Heart left ventricle (tissue), 16 donors: ENCODE data around the gene RUNX1. TPM values are rescaled to one million over a fixed set of nuclear protein-coding genes. Genes with fewer than 3 reads are reported as not detected.

Source experiments
- ATAC-seq, 4 donors: fragments of 200-7000 bp; cut with Tn5 transposase; one replicate each; pipeline ENCODE4 v1.9.1; 2020 to 2022; ENCODE audit warnings: moderate library complexity in 4 of 4, mild to moderate bottlenecking in 3 of 4, moderate number of reproducible peaks in 1 of 4
- DNase-seq, 5 donors: peaks; one replicate each; pipeline ENCODE4 v3.0.0-alpha.2; 2020
- H3K27ac ChIP-seq, 12 donors: fragments of 200-600 bp; sonication (generic) in 4 of 12; one replicate each; pipeline versions ENCODE4 v1.5.0 to v1.8.0; 2016 to 2022; ENCODE audit warnings: mild to moderate bottlenecking in 2 of 12
- H3K27me3 ChIP-seq, 9 donors: fragments of 200-600 bp; sonication (generic) in 2 of 9; one replicate each; pipeline versions ENCODE4 v1.5.1 to v1.8.0; 2016 to 2022; ENCODE audit warnings: mild to moderate bottlenecking in 3 of 9
- H3K36me3 ChIP-seq, 9 donors: fragments of 200-600 bp; sonication (generic) in 2 of 9; one replicate each; pipeline versions ENCODE4 v1.5.0 to v1.8.0; 2018 to 2022; ENCODE audit warnings: mild to moderate bottlenecking in 2 of 9
- H3K4me1 ChIP-seq, 12 donors: fragments of 200-600 bp; sonication (generic) in 4 of 12; one replicate each; pipeline versions ENCODE4 v1.5.0 to v1.8.0; 2016 to 2022; ENCODE audit warnings: mild to moderate bottlenecking in 3 of 12
- H3K4me3 ChIP-seq, 12 donors: fragments of 200-600 bp; sonication (generic) in 4 of 12; one replicate each; pipeline versions ENCODE4 v1.5.0 to v1.8.0; 2017 to 2022; ENCODE audit warnings: mild to moderate bottlenecking in 9 of 12, moderate library complexity in 4 of 12
- H3K9me3 ChIP-seq, 12 donors: fragments of 200-600 bp; sonication (generic) in 4 of 12; one replicate each; pipeline versions ENCODE4 v1.5.0 to v1.8.0; 2016 to 2022; ENCODE audit warnings: mild to moderate bottlenecking in 1 of 12
- CTCF ChIP-seq, 12 donors: fragments of 200-600 bp; sonication (generic) in 4 of 12; IDR thresholded peaks; one replicate each; pipeline versions ENCODE4 v1.5.0 to v1.8.0; 2018 to 2022; ENCODE audit warnings: antibody characterized with exemption in 12 of 12, mild to moderate bottlenecking in 5 of 12
- POLR2A ChIP-seq, 2 donors: fragments of 450-650 bp; IDR thresholded peaks; one replicate each; pipeline ENCODE4 v1.6.1; 2017; ENCODE audit warnings: antibody characterized with exemption in 2 of 2, mild to moderate bottlenecking in 2 of 2, moderate library complexity in 2 of 2
- WGBS, 4 donors: extraction: QIAGEN DNeasy Blood & Tissue Kit in 2 of 4; methylation state at CpG; one replicate each; pipeline versions ENCODE4 v1.1.5 to v1.1.7; 2013 to 2018; 5-methylcytosine and 5-hydroxymethylcytosine counted together
- intact Hi-C, 10 donors: fragments of 100-400 bp; cut with DNase I; formaldehyde crosslinking; loops; one replicate each; pipeline versions ENCODE4 v1.11.1 to v1.14.2; 2022
- polyA plus RNA-seq, 2 donors: library from polyadenylated mRNA; stranded (reverse); fragments of 200-250 nt; gene quantifications; one replicate each; pipeline ENCODE4 v1.2.3, GENCODE V29; 2013
- total RNA-seq, 9 donors: library from RNA; depleted of rRNA in 2 of 9; stranded (reverse); fragments of >200 nt in 2 of 9; fragmentation: NEBNext Ultra II Directional in 3 of 9; extraction: Animal tissue kit (Norgen Biotek cat#: 25700) in 3 of 9; gene quantifications; one replicate each; pipeline versions ENCODE4 v1.1.0 to v1.2.4, GENCODE V29; 2016 to 2023
- donor health status: ischemic (EF 13 %, LVEDD 7.1; RV severe dilation, severe dysfunction).
- donor health status: healthy with polysubstance abuse.
- donor health status: DM: no; HTN: yes; CAD: no.
- donor health status: DM: no; HTN: no; CAD: no.
- donor health status: ischemic (EF 25% LVEDD 6.9; RV normal size, moderate dysfunction).
- donor health status: ischemic (EF 25% LVEDD 5.7; RV mildly dilated, moderate dysfunction).
- donor health status: healthy.
- donor health status: DM: yes; HTN: yes; CAD: no.
- donor health status: ischemic (EF 35%, LVEDD 5.7; RV mildly dilated, moderate dysfunction).
- donor health status: nonischemic (EF 11% LVEDD 7.7; RV severe dilation, severe dysfunction).
- donor health status: DM: yes; HTN: yes; CAD: no.
- donor health status: PGD.
- donor health status: ischemic (EF 29% LVEDD 5.4; RV normal size, mild dysfunction).
- donor health status: nonischemic (EF 23%, LVEDD 6.1; RV moderate dilation, normal function).

Gene RUNX1
- total and polyA plus RNA-seq, 11 donors, result 0.61 to 54.5 (median 4.1) TPM

GRCh38 chr21:34836933-34837505 lies 212.1 kb downstream of the RUNX1 start:
- TF ChIP-seq CTCF (IDR thresholded peaks at IDR 0.05), result no peak
- no peak for TF ChIP-seq POLR2A (IDR thresholded peaks at IDR 0.05)
- Histone ChIP-seq H3K4me3 (no peak overlapping the region), H3K36me3 (peaks cover 0 to 91% (median 11%) of the 10 kb centered on the region in 9 donors), H3K4me1 (peaks cover 0 to 78% (median 0%) of the 10 kb centered on the region in 12 donors), H3K27ac (peak overlapping the region in 1 of 12 donors; percentile 50), H3K27me3 (no peaks in the 10 kb centered on the region), H3K9me3 (no peaks in the 10 kb centered on the region)
- ATAC-seq (no peak), DNase-seq (no peak)
- 59 to 65% (median 64%) methylated on average over 4 of the region's 4 CpGs for WGBS, 4 donors
- intact Hi-C loops, result no loop called here

- H3K9me3 ChIP-seq, result no peaks in the 10 kb centered on the region
- 80 to 88% (median 83%) methylated on average over 13 of the region's 13 CpGs for WGBS, 4 donors
- H3K36me3 ChIP-seq, result peaks cover 0 to 91% (median 11%) of the 10 kb centered on the region in 9 donors
- ATAC-seq (peak; percentile 11 to 74 (median 42)), DNase-seq (peak in 3 of 5 donors; percentile 22 to 50 (median 29))
- TF ChIP-seq POLR2A (IDR thresholded peaks at IDR 0.05), result no peak
- TF ChIP-seq CTCF (IDR thresholded peaks at IDR 0.05), result no peak
- peaks cover 0 to 78% (median 0%) of the 10 kb centered on the region in 12 donors for H3K4me1 ChIP-seq
- H3K4me3 ChIP-seq, result no peak overlapping the region
- peak overlapping the region in 1 of 12 donors; percentile 50 for H3K27ac ChIP-seq
- intact Hi-C loops, result no loop called here
- H3K27me3 ChIP-seq, result no peaks in the 10 kb centered on the region
These were observed 212.8 kb downstream of the RUNX1 start for GRCh38 chr21:34836103-34836932.

- Histone ChIP-seq H3K9me3 (no peaks in the 10 kb centered on the region), H3K27ac (peak overlapping the region in 1 of 12 donors; percentile 50), H3K27me3 (no peaks in the 10 kb centered on the region), H3K4me1 (peaks cover 0 to 82% (median 0%) of the 10 kb centered on the region in 12 donors), H3K4me3 (no peak overlapping the region), H3K36me3 (peaks cover 0 to 91% (median 11%) of the 10 kb centered on the region in 9 donors)
- DNase-seq, result no peak
- intact Hi-C loops, result no loop called here
- 76 to 85% (median 81%) methylated on average over 6 of the region's 6 CpGs for WGBS, 4 donors
- TF ChIP-seq POLR2A (IDR thresholded peaks at IDR 0.05) (no peak), CTCF (IDR thresholded peaks at IDR 0.05) (no peak)
- ATAC-seq, result peak in 2 of 4 donors; percentile 42 to 54
These were observed 213.6 kb downstream of the RUNX1 start for GRCh38 chr21:34835526-34835925.

GRCh38 chr21:34834852-34835501 lies 214.1 kb downstream of the RUNX1 start:
- intact Hi-C loops, result no loop called here
- TF ChIP-seq POLR2A (IDR thresholded peaks at IDR 0.05) (no peak), CTCF (IDR thresholded peaks at IDR 0.05) (no peak)
- 78 to 87% (median 81%) methylated on average over 6 to 11 of the region's 11 CpGs for WGBS, 4 donors
- H3K9me3 ChIP-seq, result no peaks in the 10 kb centered on the region
- H3K4me1 ChIP-seq, result peaks cover 0 to 82% (median 0%) of the 10 kb centered on the region in 12 donors
- H3K4me3 ChIP-seq, result no peak overlapping the region
- peak overlapping the region in 1 of 12 donors; percentile 50 for H3K27ac ChIP-seq
- no peak for DNase-seq
- H3K36me3 ChIP-seq, result peaks cover 0 to 91% (median 11%) of the 10 kb centered on the region in 9 donors
- no peaks in the 10 kb centered on the region for H3K27me3 ChIP-seq
- no peak for ATAC-seq
